IMR-90 (cell line): ENCODE results near the gene RBM10. TPM values are rescaled to one million over a fixed set of nuclear protein-coding genes. Genes with fewer than 3 reads are reported as not detected.
A peak's percentile ranks its signal among the peaks of the same experiment; 100 is the strongest.

ENCODE experiments used
- ATAC-seq: fragments of 200-7000 bp; cut with Tn5 transposase; 2 replicates; pipeline ENCODE4 v1.9.1; 2020; ENCODE audit warnings: low read depth, mild to moderate bottlenecking, moderate library complexity
- BruUV-seq: library from RNA; stranded (reverse); fragments of 400-500 nt; replicated peaks from 2 replicates; lab custom pipeline; 2021; lab: Mats Ljungman, UMichigan
- CTCF ChIA-PET: fragments of 300-600 bp; formaldehyde crosslinking; extraction: SDS; loops from one replicate; lab custom pipeline; 2021; ENCODE audit warnings: antibody characterized with exemption; lab: Yijun Ruan, JAX
- POLR2A ChIA-PET: fragments of 300-600 bp; sonication (Branson Sonifier 250); formaldehyde crosslinking; loops from one replicate; lab custom pipeline; 2022; ENCODE audit warnings: antibody characterized with exemption; ENCODE audit not compliant: unreplicated experiment; lab: Charles Lee
- DNase-seq: peaks from one replicate; pipeline ENCODE4 v3.0.0; 2013
- H2AFZ ChIP-seq: replicated peaks from 2 replicates; pipeline ENCODE3; 2013; ENCODE audit warnings: low read length, mild to moderate bottlenecking; ENCODE audit not compliant: poor library complexity
- H2AK5ac ChIP-seq: 2 replicates; pipeline ENCODE4 v1.6.1; 2013; ENCODE audit warnings: low read depth, low read length, inconsistent platforms
- H2AK9ac ChIP-seq: replicated peaks from 2 replicates; pipeline ENCODE3; 2013; ENCODE audit warnings: mild to moderate bottlenecking, low read depth, low read length, moderate library complexity; ENCODE audit not compliant: poor library complexity
- H2BK120ac ChIP-seq: 2 replicates; pipeline ENCODE4 v1.6.1; 2013; ENCODE audit warnings: low read depth, low read length, inconsistent platforms
- H2BK15ac ChIP-seq: 3 replicates; pipeline ENCODE4 v1.6.1; 2013; ENCODE audit warnings: low read depth, low read length, inconsistent platforms
- H2BK20ac ChIP-seq: 2 replicates; pipeline ENCODE4 v1.6.1; 2013; ENCODE audit warnings: low read depth, mild to moderate bottlenecking, inconsistent platforms, low read length, moderate library complexity
- H2BK5ac ChIP-seq: 2 replicates; pipeline ENCODE4 v1.6.1; 2013; ENCODE audit warnings: mild to moderate bottlenecking, low read depth, low read length, inconsistent platforms; ENCODE audit not compliant: poor library complexity, severe bottlenecking
- H3K14ac ChIP-seq: replicated peaks from 2 replicates; pipeline ENCODE4 v1.6.1; 2013; ENCODE audit warnings: low read depth, low read length, inconsistent platforms
- H3K18ac ChIP-seq: 2 replicates; pipeline ENCODE4 v1.6.1; 2013; ENCODE audit warnings: low read depth, low read length, control low read depth
- H3K23ac ChIP-seq: 2 replicates; pipeline ENCODE4 v1.6.1; 2013; ENCODE audit warnings: low read depth, low read length, inconsistent platforms
- H3K27ac ChIP-seq: 2 replicates; pipeline ENCODE4 v1.5.1; 2013; ENCODE audit warnings: mild to moderate bottlenecking, control low read depth, low read length; ENCODE audit not compliant: insufficient read depth
- H3K27me3 ChIP-seq: 2 replicates; pipeline ENCODE4 v1.6.1; 2013; ENCODE audit warnings: low read length; ENCODE audit not compliant: control insufficient read depth, insufficient read depth
- H3K36me3 ChIP-seq: 2 replicates; pipeline ENCODE4 v1.6.1; 2013; ENCODE audit warnings: low read length, mixed read lengths; ENCODE audit not compliant: control insufficient read depth, insufficient read depth
- H3K4ac ChIP-seq: 2 replicates; pipeline ENCODE4 v1.6.1; 2013; ENCODE audit warnings: low read depth, low read length, inconsistent platforms
- H3K4me1 ChIP-seq: 2 replicates; pipeline ENCODE4 v1.6.1; 2013; ENCODE audit warnings: low read length, mixed read lengths; ENCODE audit not compliant: control insufficient read depth, insufficient read depth
- H3K4me2 ChIP-seq: 2 replicates; pipeline ENCODE4 v1.6.1; 2013; ENCODE audit warnings: low read depth, mild to moderate bottlenecking, control low read depth, low read length, moderate library complexity
- H3K4me3 ChIP-seq: 2 replicates; pipeline ENCODE4 v1.5.1; 2013; ENCODE audit warnings: low read depth, mild to moderate bottlenecking, control low read depth, low read length, moderate library complexity; ENCODE audit not compliant: insufficient read depth
- H3K56ac ChIP-seq: 2 replicates; pipeline ENCODE4 v1.6.1; 2013; ENCODE audit warnings: low read length, inconsistent platforms; ENCODE audit not compliant: insufficient read depth; ENCODE audit errors: extremely low read depth
- H3K79me1 ChIP-seq, 2 experiments: 2 replicates each; pipeline ENCODE4 v1.6.1; 2013; ENCODE audit warnings: low read length in 2 of 2, inconsistent platforms in 1 of 2, low read depth in 1 of 2
- H3K9ac ChIP-seq: 2 replicates; pipeline ENCODE4 v1.6.1; 2013; ENCODE audit warnings: low read depth, low read length, control low read depth
- H3K9me1 ChIP-seq: 2 replicates; pipeline ENCODE4 v1.6.1; 2013; ENCODE audit warnings: low read length, inconsistent platforms; ENCODE audit not compliant: insufficient read depth
- H3K9me3 ChIP-seq: 2 replicates; pipeline ENCODE4 v1.6.1; 2013; ENCODE audit warnings: low read length; ENCODE audit not compliant: control insufficient read depth, insufficient read depth
- H4K20me1 ChIP-seq: 2 replicates; pipeline ENCODE4 v1.6.1; 2013; ENCODE audit warnings: low read length, inconsistent platforms; ENCODE audit not compliant: insufficient read depth
- H4K5ac ChIP-seq: 2 replicates; pipeline ENCODE4 v1.6.1; 2013; ENCODE audit warnings: mild to moderate bottlenecking, low read depth, low read length, control low read depth
- H4K8ac ChIP-seq, 2 experiments: 2 replicates each; pipeline ENCODE4 v1.6.1; 2013; ENCODE audit warnings: low read depth in 2 of 2, low read length in 2 of 2, control low read depth in 1 of 2, inconsistent platforms in 1 of 2
- H4K91ac ChIP-seq: 2 replicates; pipeline ENCODE4 v1.6.1; 2013; ENCODE audit warnings: low read depth, low read length, inconsistent platforms; ENCODE audit not compliant: insufficient read depth
- CEBPB ChIP-seq: IDR thresholded peaks from 2 replicates; pipeline ENCODE4 v1.6.1; 2012; ENCODE audit warnings: low read depth, low read length, improper control_type of control experiment
- CHD1 ChIP-seq: IDR thresholded peaks from 2 replicates; pipeline ENCODE4 v1.6.1; 2012; ENCODE audit warnings: low read depth, low read length, improper control_type of control experiment
- MAZ ChIP-seq: IDR thresholded peaks from 2 replicates; pipeline ENCODE4 v1.6.1; 2012; ENCODE audit warnings: low read depth, mild to moderate bottlenecking, low read length, improper control_type of control experiment, moderate library complexity, borderline replicate concordance
- MXI1 ChIP-seq: IDR thresholded peaks from 2 replicates; pipeline ENCODE4 v1.6.1; 2012; ENCODE audit warnings: low read depth, mild to moderate bottlenecking, low read length, moderate library complexity, borderline replicate concordance
- POLR2A ChIP-seq: IDR thresholded peaks from 2 replicates; pipeline ENCODE4 v1.6.1; 2012; ENCODE audit warnings: mild to moderate bottlenecking, low read depth, low read length
- WGBS, 2 experiments: methylation state at CpG; one replicate each; pipeline versions ENCODE4 v1.1.5 to v1.1.7; 2013; ENCODE audit warnings: missing lambda C conversion rate in 2 of 2; ENCODE audit not compliant: insufficient read length in 1 of 2; ENCODE audit errors: extremely low coverage in 2 of 2; 5-methylcytosine and 5-hydroxymethylcytosine counted together
- dilution Hi-C: fragments of 300-500 bp; cut with HindIII; formaldehyde crosslinking; loops from one replicate; pipeline ENCODE4 v1.14.3; 2018; ENCODE audit warnings: low sequenced_read_pairs; ENCODE audit not compliant: unreplicated experiment
- in situ Hi-C: fragments of 300-500 bp; cut with MboI; formaldehyde crosslinking; loops from 3 replicates; pipeline ENCODE4 v1.14.3; 2019; ENCODE audit warnings: low sequenced_read_pairs, inconsistent platforms, mixed read lengths
- intact Hi-C: fragments of 100-400 bp; cut with micrococcal nuclease; formaldehyde crosslinking; loops from 2 replicates; pipeline ENCODE4 v1.10.0; 2022
- polyA plus RNA-seq, 3 experiments: library from polyadenylated mRNA; depleted of rRNA; stranded (reverse); fragments of >200 nt; gene quantifications; 2 replicates each; pipeline ENCODE4 v1.2.3, GENCODE V29; 2012; ENCODE audit warnings: low replicate concordance in 1 of 3
- total RNA-seq: library from RNA; depleted of rRNA; stranded (reverse); fragments of >200 nt; gene quantifications from 2 replicates; pipeline ENCODE4 v1.2.3, GENCODE V29; 2012
- TF ChIP-seq, protein P1 (sequence below): fragments of 150-350 bp; IDR thresholded peaks from 2 replicates; pipeline ENCODE4 v1.6.1; 2017; ENCODE audit warnings: mild to moderate bottlenecking, antibody characterized with exemption, low read length, low read depth

The RBM10 gene
- total and polyA plus RNA-seq, 2 of the 4 experiments (the other 2 are of a cell fraction) = 33.4 to 36.0 TPM

DNA sequence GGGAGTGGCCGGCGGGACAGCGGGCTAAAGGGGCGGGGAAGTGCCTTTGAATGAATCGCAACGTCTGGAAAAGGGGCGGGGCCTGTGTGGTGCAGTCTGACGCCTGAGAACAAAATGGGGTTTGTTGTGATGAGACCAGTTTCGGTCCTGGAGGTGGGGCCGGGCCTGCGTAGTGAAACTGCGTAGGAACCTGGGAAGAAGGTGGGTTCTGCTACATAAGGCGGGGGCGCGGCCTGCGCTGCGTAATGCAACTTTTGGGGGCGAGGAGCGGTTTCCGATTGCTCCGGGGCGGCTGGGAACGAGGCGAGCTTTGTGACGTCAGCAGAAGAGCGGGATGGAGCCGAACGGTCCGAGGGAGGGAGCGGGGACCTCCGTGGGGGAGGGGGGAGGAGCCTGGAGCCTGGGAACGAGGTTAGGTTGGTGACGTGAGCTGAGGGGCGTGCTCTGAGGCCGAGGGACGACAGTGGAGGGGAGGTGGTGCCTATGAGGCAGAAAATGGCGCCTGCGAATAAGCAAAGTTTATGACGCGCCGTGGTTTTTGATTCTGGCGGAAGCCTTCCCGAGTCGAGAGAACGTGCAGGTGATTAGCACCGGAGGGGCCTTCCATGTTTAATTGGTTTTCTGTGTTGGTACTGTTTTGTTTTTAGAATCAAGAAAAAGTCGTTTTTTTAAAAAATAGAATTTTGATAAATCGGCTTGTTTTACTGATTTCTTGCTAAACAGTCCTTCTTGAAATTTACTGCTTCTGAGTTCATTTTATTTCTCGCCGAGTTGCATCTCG lies 88.5 kb downstream of the RBM10 start:
- H3K9ac ChIP-seq = peak overlapping the region; percentile 92
- H4K5ac ChIP-seq = peak overlapping the region; percentile 78
- peak overlapping the region; percentile 53 for H2AK9ac ChIP-seq
- H3K36me3 ChIP-seq = peaks cover 7% of the 10 kb centered on the region
- H3K56ac ChIP-seq = peak overlapping the region; percentile 78; the same call in 1 of the 2 replicates
- DNase-seq (peak; percentile 97), ATAC-seq (peak; percentile 93)
- peak overlapping the region; percentile 96 for H3K4me2 ChIP-seq
- WGBS, 2 experiments = 19% methylated on average over 23 of the region's 51 CpGs; no CpG with 5 or more reads in 1 of the 2 experiments
- H2AFZ ChIP-seq = peak overlapping the region; percentile 84
- H3K4ac ChIP-seq = peak overlapping the region; percentile 79; the same call in 1 of the 2 replicates
- TF ChIP-seq MAZ (peak; percentile 77; the same call in 1 of the 2 replicates), CHD1 (peak; percentile 98), POLR2A (peak; percentile 88), CEBPB (peak; percentile 25; the same call in 1 of the 2 replicates), MXI1 (no peak)
- TF ChIP-seq, protein P1, sequence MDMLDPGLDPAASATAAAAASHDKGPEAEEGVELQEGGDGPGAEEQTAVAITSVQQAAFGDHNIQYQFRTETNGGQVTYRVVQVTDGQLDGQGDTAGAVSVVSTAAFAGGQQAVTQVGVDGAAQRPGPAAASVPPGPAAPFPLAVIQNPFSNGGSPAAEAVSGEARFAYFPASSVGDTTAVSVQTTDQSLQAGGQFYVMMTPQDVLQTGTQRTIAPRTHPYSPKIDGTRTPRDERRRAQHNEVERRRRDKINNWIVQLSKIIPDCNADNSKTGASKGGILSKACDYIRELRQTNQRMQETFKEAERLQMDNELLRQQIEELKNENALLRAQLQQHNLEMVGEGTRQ = no peak
- H2BK120ac ChIP-seq = peak overlapping the region; percentile 42; the same call in 1 of the 2 replicates
- H3K9me1 ChIP-seq = 0 out of 2 replicates have a peak, but pooled peaks cover 5% of the 10 kb centered on the region
- in situ Hi-C loops (no loop called here), intact Hi-C loops (loop anchor here (1.0 to 5.0 kb wide), 2 partner anchors 79 to 149 kb away; no protein-coding TSS in a partner anchor), dilution Hi-C loops (no loop called here)
- BruUV-seq = no TSS peak
- CTCF ChIA-PET = interaction anchor here (0.6 to 1.5 kb wide), 2 partner anchors 79 to 108 kb away, joined by 3 to 4 read pairs; no protein-coding TSS in a partner anchor
- no peak overlapping the region for H2BK20ac ChIP-seq
- no peak overlapping the region for H4K91ac ChIP-seq
- peaks cover 16% of the 10 kb centered on the region; the same call in 1 of the 2 replicates for H4K20me1 ChIP-seq
- H2BK15ac ChIP-seq = no peak overlapping the region
- H3K27me3 ChIP-seq = peaks cover 9% of the 10 kb centered on the region
- peaks cover 8 to 18% of the 10 kb centered on the region in 2 experiments for H3K79me1 ChIP-seq
- H2AK5ac ChIP-seq = no peak overlapping the region
- peak overlapping the region; percentile 85 for H3K14ac ChIP-seq
- H3K23ac ChIP-seq = 0 out of 2 replicates have a peak overlapping the region, but pooled peaks have one; percentile 84
- peak overlapping the region; percentile 87 for H2BK5ac ChIP-seq
- H3K4me1 ChIP-seq = 0 out of 2 replicates have a peak, but pooled peaks cover 1% of the 10 kb centered on the region
- POLR2A ChIA-PET = interaction anchor here (1.1 kb wide), 1 partner anchor 16 kb away, joined by 4 read pairs; no protein-coding TSS in a partner anchor
- H3K9me3 ChIP-seq = no peaks in the 10 kb centered on the region
- H4K8ac ChIP-seq = peak overlapping the region; percentile 15 to 84; a peak in 3 of 4 replicates
- H3K27ac ChIP-seq = peak overlapping the region; percentile 86
- H3K4me3 ChIP-seq = peak overlapping the region; percentile 83
- peak overlapping the region; percentile 73 for H3K18ac ChIP-seq
